ENCODE data around the gene SLC39A2. TPM values are rescaled to one million over a fixed set of nuclear protein-coding genes. Genes with fewer than 3 reads are reported as not detected.

The SLC39A2 gene
- total and polyA plus RNA-seq, 9 donors, result 0.04 to 0.61 TPM; not detected in 7

DNA sequence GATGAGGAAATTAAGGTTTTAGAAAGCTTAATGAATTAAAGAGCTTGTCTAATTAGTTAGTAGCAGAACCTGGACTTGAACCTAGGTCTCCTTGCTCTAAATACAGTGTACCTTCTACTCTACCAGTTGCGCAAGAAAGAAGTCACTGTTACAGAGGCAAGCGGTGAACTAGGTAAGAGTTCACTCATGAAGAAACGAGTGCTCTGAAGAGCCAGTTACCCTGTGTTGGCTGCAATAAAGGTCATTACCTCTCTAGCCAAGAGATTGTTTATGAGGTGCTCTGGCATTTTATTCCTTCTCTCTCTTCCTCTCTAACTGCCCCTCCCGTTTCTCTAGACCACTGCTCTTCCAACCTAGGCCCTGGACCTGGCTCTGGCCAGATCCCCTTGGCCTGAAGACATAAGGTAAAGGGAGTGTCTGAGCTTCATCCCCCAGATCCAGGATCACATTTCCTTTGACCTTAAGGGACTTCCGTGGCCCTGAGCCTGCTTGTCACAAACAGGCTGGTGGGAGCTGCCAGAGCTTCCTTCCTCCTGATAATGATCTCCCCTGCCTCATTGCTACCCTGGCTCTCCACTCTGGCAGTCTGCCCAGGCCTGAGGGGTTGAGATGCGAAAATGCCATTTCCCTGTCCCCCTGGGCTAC, 45.0 kb downstream of the SLC39A2 start:
- no CpG with 5 or more reads among the region's 6 CpGs for WGBS (ENCODE audit: insufficient coverage)
- Histone ChIP-seq H3K27ac (ENCODE audit: low read length) (no peak overlapping the region), H3K27me3 (ENCODE audit: control insufficient read depth, insufficient read depth, low read length) (no peaks in the 10 kb centered on the region), H3K9me3 (replicated peaks; ENCODE audit: control insufficient read depth, low read depth, low read length) (no peaks in the 10 kb centered on the region), H3K36me3 (ENCODE audit: control insufficient read depth, insufficient read depth, low read length) (no peaks in the 10 kb centered on the region), H3K4me3 (ENCODE audit: low read length) (no peak overlapping the region), H3K4me1 (ENCODE audit: control insufficient read depth, insufficient read depth, low read length) (peaks cover 23% of the 10 kb centered on the region)
- DNase-seq, result no peak

- no peak overlapping the region for H3K4me3 ChIP-seq (ENCODE audit: low read length)
- DNase-seq, result no peak
- H3K27me3 ChIP-seq (ENCODE audit: control insufficient read depth, insufficient read depth, low read length), result no peaks in the 10 kb centered on the region
- WGBS (ENCODE audit: insufficient coverage), result 80% methylated on average over 1 of the region's 2 CpGs
- no peaks in the 10 kb centered on the region for H3K36me3 ChIP-seq (ENCODE audit: control insufficient read depth, insufficient read depth, low read length)
- H3K27ac ChIP-seq (ENCODE audit: low read length), result no peak overlapping the region
- H3K9me3 ChIP-seq (replicated peaks; ENCODE audit: control insufficient read depth, low read depth, low read length), result no peaks in the 10 kb centered on the region
- H3K4me1 ChIP-seq (ENCODE audit: control insufficient read depth, insufficient read depth, low read length), result peaks cover 13% of the 10 kb centered on the region
Measured at GRCh38 chr14:21047378-21047781, 48.3 kb downstream of the SLC39A2 start.

- H3K36me3 ChIP-seq (ENCODE audit: control insufficient read depth, insufficient read depth, low read length), result no peaks in the 10 kb centered on the region
- H3K27me3 ChIP-seq (ENCODE audit: control insufficient read depth, insufficient read depth, low read length), result no peaks in the 10 kb centered on the region
- no peak for DNase-seq
- WGBS (ENCODE audit: insufficient coverage), result no CpG with 5 or more reads among the region's 2 CpGs
- H3K27ac ChIP-seq (ENCODE audit: low read length), result no peak overlapping the region
- H3K9me3 ChIP-seq (replicated peaks; ENCODE audit: control insufficient read depth, low read depth, low read length), result no peaks in the 10 kb centered on the region
- H3K4me3 ChIP-seq (ENCODE audit: low read length), result no peak overlapping the region
- peaks cover 3% of the 10 kb centered on the region for H3K4me1 ChIP-seq (ENCODE audit: control insufficient read depth, insufficient read depth, low read length)
Measured at GRCh38 chr14:21048638-21049037, 49.5 kb downstream of the SLC39A2 start.

DNA sequence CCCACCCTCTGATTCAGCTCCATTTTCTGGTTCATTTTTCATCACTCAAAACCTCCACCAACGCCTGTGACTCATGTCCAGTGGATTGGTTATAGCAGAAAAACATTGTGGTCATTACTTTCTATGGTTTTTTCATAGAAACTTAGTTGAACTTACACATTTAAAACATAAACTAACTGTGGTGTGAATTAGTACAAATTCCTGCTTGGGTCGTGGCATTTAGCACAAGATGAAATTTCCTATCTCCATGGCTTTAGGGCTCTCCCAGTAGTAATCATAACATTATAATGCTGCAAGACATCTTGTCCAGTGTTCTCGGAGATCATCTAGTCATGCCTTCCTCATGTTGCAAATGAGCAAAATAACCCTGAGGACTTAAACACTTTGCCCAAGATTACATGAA, 50.2 kb downstream of the SLC39A2 start:
- Histone ChIP-seq H3K27ac (ENCODE audit: low read length) (no peak overlapping the region), H3K27me3 (ENCODE audit: control insufficient read depth, insufficient read depth, low read length) (no peaks in the 10 kb centered on the region), H3K4me3 (ENCODE audit: low read length) (no peak overlapping the region), H3K36me3 (ENCODE audit: control insufficient read depth, insufficient read depth, low read length) (no peaks in the 10 kb centered on the region), H3K4me1 (ENCODE audit: control insufficient read depth, insufficient read depth, low read length) (peaks cover under 1% of the 10 kb centered on the region), H3K9me3 (replicated peaks; ENCODE audit: control insufficient read depth, low read depth, low read length) (no peaks in the 10 kb centered on the region)
- 100% methylated on average over 1 of the region's 3 CpGs for WGBS (ENCODE audit: insufficient coverage)
- DNase-seq, result no peak

DNA sequence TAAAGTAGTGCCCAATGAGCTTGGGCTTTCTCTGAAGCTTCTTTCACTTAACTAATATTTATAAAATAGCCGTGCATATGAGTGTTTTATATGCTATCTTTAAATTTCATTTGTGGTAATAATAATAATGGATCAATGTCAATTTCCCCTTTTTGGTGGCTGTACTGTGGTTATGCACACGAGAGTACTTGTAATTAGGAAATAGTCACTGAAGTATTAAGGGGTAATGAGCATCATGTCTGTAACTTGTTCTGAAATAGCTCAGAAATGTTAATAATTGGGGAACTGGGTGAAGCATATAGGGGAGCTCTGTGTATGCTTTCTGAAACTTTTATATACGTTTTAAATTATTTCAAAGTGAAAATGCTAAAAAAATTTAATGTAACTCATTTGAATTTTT, 51.5 kb downstream of the SLC39A2 start:
- Histone ChIP-seq H3K4me1 (ENCODE audit: control insufficient read depth, insufficient read depth, low read length) (peaks cover 2% of the 10 kb centered on the region), H3K9me3 (replicated peaks; ENCODE audit: control insufficient read depth, low read depth, low read length) (no peaks in the 10 kb centered on the region), H3K36me3 (ENCODE audit: control insufficient read depth, insufficient read depth, low read length) (no peaks in the 10 kb centered on the region), H3K27ac (ENCODE audit: low read length) (no peak overlapping the region), H3K27me3 (ENCODE audit: control insufficient read depth, insufficient read depth, low read length) (no peaks in the 10 kb centered on the region), H3K4me3 (ENCODE audit: low read length) (no peak overlapping the region)
- DNase-seq, result no peak
- WGBS (ENCODE audit: insufficient coverage), result 100% methylated on average over 1 of the region's 3 CpGs

Other genes starting within 250 kb of the SLC39A2 start
- not detected for gene EDDM3B, start 230.9 kb upstream of the SLC39A2 start, total RNA-seq
- not detected for gene EDDM3B, start 230.9 kb upstream of the SLC39A2 start, polyA plus RNA-seq (ENCODE audit: insufficient read depth in 1 of 8, insufficient read length in 8 of 8, low replicate concordance in 1 of 8)
- 4.8 TPM for gene RNASE6, start 218.0 kb upstream of the SLC39A2 start, total RNA-seq
- gene RNASE6, start 218.0 kb upstream of the SLC39A2 start, polyA plus RNA-seq (ENCODE audit: insufficient read depth in 1 of 8, insufficient read length in 8 of 8, low replicate concordance in 1 of 8), result 1 to 10 TPM; 5.0 to 7.9 (median 5.7) TPM
- 204 TPM for gene RNASE1, start 196.4 kb upstream of the SLC39A2 start, total RNA-seq
- 100 to 1,000 TPM; 135 to 259 (median 209) TPM for gene RNASE1, start 196.4 kb upstream of the SLC39A2 start, polyA plus RNA-seq (ENCODE audit: insufficient read depth in 1 of 8, insufficient read length in 8 of 8, low replicate concordance in 1 of 8)
- not detected for gene RNASE3, start 107.9 kb upstream of the SLC39A2 start, total RNA-seq
- 1 to 10 TPM in 1 of 8 donors, under 1 TPM in 6, not detected in 1; 0.18 to 1.1 (median 0.32) TPM for gene RNASE3, start 107.9 kb upstream of the SLC39A2 start, polyA plus RNA-seq (ENCODE audit: insufficient read depth in 1 of 8, insufficient read length in 8 of 8, low replicate concordance in 1 of 8)
- 0.13 TPM for gene RNASE2, start 43.8 kb upstream of the SLC39A2 start, total RNA-seq
- 1 to 10 TPM in 7 of 8 donors, under 1 TPM in 1; 0.95 to 1.9 (median 1.1) TPM for gene RNASE2, start 43.8 kb upstream of the SLC39A2 start, polyA plus RNA-seq (ENCODE audit: insufficient read depth in 1 of 8, insufficient read length in 8 of 8, low replicate concordance in 1 of 8)
- 50.6 TPM for gene METTL17, start 9.3 kb upstream of the SLC39A2 start, total RNA-seq
- gene METTL17, start 9.3 kb upstream of the SLC39A2 start, polyA plus RNA-seq (ENCODE audit: insufficient read depth in 1 of 8, insufficient read length in 8 of 8, low replicate concordance in 1 of 8), result 10 to 100 TPM; 36.0 to 64.0 (median 46.8) TPM
- gene NDRG2, start 25.8 kb downstream of the SLC39A2 start, total RNA-seq, result 99.9 TPM
- 100 to 1,000 TPM; 121 to 203 (median 151) TPM for gene NDRG2, start 25.8 kb downstream of the SLC39A2 start, polyA plus RNA-seq (ENCODE audit: insufficient read depth in 1 of 8, insufficient read length in 8 of 8, low replicate concordance in 1 of 8)
- gene TPPP2, start 30.9 kb downstream of the SLC39A2 start, total RNA-seq, result 0.44 TPM
- gene TPPP2, start 30.9 kb downstream of the SLC39A2 start, polyA plus RNA-seq (ENCODE audit: insufficient read depth in 1 of 8, insufficient read length in 8 of 8, low replicate concordance in 1 of 8), result under 1 TPM in 7 of 8 donors, not detected in 1; 0.28 to 0.85 (median 0.38) TPM
- gene RNASE13, start 35.5 kb downstream of the SLC39A2 start, total RNA-seq, result not detected
- gene RNASE13, start 35.5 kb downstream of the SLC39A2 start, polyA plus RNA-seq (ENCODE audit: insufficient read depth in 1 of 8, insufficient read length in 8 of 8, low replicate concordance in 1 of 8), result under 1 TPM in 2 of 8 donors, not detected in 6; 0.14 to 0.16 TPM
- gene RNASE7, start 43.1 kb downstream of the SLC39A2 start, total RNA-seq, result not detected
- gene RNASE7, start 43.1 kb downstream of the SLC39A2 start, polyA plus RNA-seq (ENCODE audit: insufficient read depth in 1 of 8, insufficient read length in 8 of 8, low replicate concordance in 1 of 8), result under 1 TPM in 3 of 8 donors, not detected in 5; 0.13 to 0.27 (median 0.18) TPM
- not detected for gene RNASE8, start 58.5 kb downstream of the SLC39A2 start, total RNA-seq
- not detected for gene RNASE8, start 58.5 kb downstream of the SLC39A2 start, polyA plus RNA-seq (ENCODE audit: insufficient read depth in 1 of 8, insufficient read length in 8 of 8, low replicate concordance in 1 of 8)
- gene ARHGEF40, start 71.0 kb downstream of the SLC39A2 start, total RNA-seq, result 50.5 TPM
- 10 to 100 TPM; 53.1 to 70.2 (median 65.3) TPM for gene ARHGEF40, start 71.0 kb downstream of the SLC39A2 start, polyA plus RNA-seq (ENCODE audit: insufficient read depth in 1 of 8, insufficient read length in 8 of 8, low replicate concordance in 1 of 8)
- 7.6 TPM for gene ZNF219, start 99.4 kb downstream of the SLC39A2 start, total RNA-seq
- 10 to 100 TPM; 15.2 to 23.9 (median 17.6) TPM for gene ZNF219, start 99.4 kb downstream of the SLC39A2 start, polyA plus RNA-seq (ENCODE audit: insufficient read depth in 1 of 8, insufficient read length in 8 of 8, low replicate concordance in 1 of 8)
- 0.31 TPM for gene TMEM253, start 101.8 kb downstream of the SLC39A2 start, total RNA-seq
- gene TMEM253, start 101.8 kb downstream of the SLC39A2 start, polyA plus RNA-seq (ENCODE audit: insufficient read depth in 1 of 8, insufficient read length in 8 of 8, low replicate concordance in 1 of 8), result 1 to 10 TPM in 2 of 8 donors, under 1 TPM in 6; 0.29 to 1.4 (median 0.71) TPM
- gene OR5AU1, start 156.8 kb downstream of the SLC39A2 start, total RNA-seq, result not detected
- under 1 TPM in 6 of 8 donors, not detected in 2; 0.01 to 0.06 (median 0.03) TPM for gene OR5AU1, start 156.8 kb downstream of the SLC39A2 start, polyA plus RNA-seq (ENCODE audit: insufficient read depth in 1 of 8, insufficient read length in 8 of 8, low replicate concordance in 1 of 8)